Measurements from ENCODE around the gene DOCK7. TPM values are rescaled to one million over a fixed set of nuclear protein-coding genes. Genes with fewer than 3 reads are reported as not detected.

The DOCK7 gene
- total RNA-seq, 2 donors from 2014 or later = 9.8 to 11.9 TPM

- no peak for DNase-seq (ENCODE audit: low spot score)
- no peak overlapping the region for H3K4me3 ChIP-seq
- no peaks in the 10 kb centered on the region for H3K4me1 ChIP-seq
These were observed 143.6 kb downstream of the DOCK7 start for GRCh38 chr1:62544570-62544969.

DNA sequence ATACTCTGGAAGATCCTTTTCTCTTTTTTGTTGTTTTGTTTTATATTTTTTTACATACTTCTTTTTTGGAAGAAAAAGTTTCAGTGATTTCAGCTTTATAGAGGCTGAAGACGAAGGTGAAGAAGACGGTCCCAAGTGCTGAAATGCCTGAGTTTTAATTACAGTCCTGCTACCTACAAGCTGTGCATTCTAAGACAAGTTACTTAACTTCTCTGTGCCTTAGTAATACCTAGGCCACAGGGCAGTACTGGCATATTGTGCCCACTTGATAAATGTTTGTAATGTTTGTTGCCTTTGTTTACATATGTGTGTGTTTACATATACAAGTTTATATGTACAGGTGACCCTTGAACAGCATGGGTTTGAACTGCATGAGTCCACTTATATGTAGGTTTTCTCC, 147.1 kb downstream of the DOCK7 start:
- peaks cover 4% of the 10 kb centered on the region for H3K36me3 ChIP-seq

More at GRCh38 chr1:62544570-62544969, 143.6 kb downstream of the DOCK7 start:
- Histone ChIP-seq H3K36me3 (peaks cover 4% of the 10 kb centered on the region), H3K9me3 (no peaks in the 10 kb centered on the region), H3K27ac (no peak overlapping the region), H3K27me3 (no peaks in the 10 kb centered on the region)
- TF ChIP-seq, protein P1, sequence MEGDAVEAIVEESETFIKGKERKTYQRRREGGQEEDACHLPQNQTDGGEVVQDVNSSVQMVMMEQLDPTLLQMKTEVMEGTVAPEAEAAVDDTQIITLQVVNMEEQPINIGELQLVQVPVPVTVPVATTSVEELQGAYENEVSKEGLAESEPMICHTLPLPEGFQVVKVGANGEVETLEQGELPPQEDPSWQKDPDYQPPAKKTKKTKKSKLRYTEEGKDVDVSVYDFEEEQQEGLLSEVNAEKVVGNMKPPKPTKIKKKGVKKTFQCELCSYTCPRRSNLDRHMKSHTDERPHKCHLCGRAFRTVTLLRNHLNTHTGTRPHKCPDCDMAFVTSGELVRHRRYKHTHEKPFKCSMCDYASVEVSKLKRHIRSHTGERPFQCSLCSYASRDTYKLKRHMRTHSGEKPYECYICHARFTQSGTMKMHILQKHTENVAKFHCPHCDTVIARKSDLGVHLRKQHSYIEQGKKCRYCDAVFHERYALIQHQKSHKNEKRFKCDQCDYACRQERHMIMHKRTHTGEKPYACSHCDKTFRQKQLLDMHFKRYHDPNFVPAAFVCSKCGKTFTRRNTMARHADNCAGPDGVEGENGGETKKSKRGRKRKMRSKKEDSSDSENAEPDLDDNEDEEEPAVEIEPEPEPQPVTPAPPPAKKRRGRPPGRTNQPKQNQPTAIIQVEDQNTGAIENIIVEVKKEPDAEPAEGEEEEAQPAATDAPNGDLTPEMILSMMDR (IDR thresholded peaks at IDR 0.05) = no peak

GRCh38 chr1:62539028-62539447, 149.1 kb downstream of the DOCK7 start:
- TF ChIP-seq, protein P1 (IDR thresholded peaks at IDR 0.05) = no peak
- no peak for DNase-seq (ENCODE audit: low spot score)
- Histone ChIP-seq H3K36me3 (peaks cover 4% of the 10 kb centered on the region), H3K4me3 (no peak overlapping the region), H3K27me3 (no peaks in the 10 kb centered on the region), H3K4me1 (no peaks in the 10 kb centered on the region), H3K9me3 (no peaks in the 10 kb centered on the region), H3K27ac (no peak overlapping the region)

More for the DNA sequence above, 147.1 kb downstream of the DOCK7 start:
- H3K4me3 ChIP-seq = no peak overlapping the region
- TF ChIP-seq, protein P1 (IDR thresholded peaks at IDR 0.05) = no peak
- no peak for DNase-seq (ENCODE audit: low spot score)
- no peaks in the 10 kb centered on the region for H3K4me1 ChIP-seq
- no peaks in the 10 kb centered on the region for H3K27me3 ChIP-seq
- H3K27ac ChIP-seq = no peak overlapping the region
- H3K9me3 ChIP-seq = no peaks in the 10 kb centered on the region

DNA sequence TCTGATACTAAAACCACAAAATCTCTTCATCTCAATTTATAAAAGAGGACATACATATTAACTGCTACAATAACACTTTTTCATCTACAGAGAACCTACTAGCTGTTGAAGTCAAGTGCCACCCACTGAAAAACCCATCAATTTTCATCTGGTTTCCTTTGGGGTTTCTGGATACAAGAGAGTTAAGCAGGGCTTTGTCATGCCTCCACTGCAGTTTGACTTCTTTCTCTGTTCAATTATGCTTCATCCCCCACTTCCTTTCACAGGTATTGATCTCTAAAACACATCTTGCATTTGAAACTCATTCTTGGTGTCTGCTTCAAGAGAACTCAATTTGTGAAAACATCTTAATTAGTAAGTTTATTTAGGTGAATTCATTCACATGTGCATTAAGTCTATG, 151.3 kb downstream of the DOCK7 start:
- Histone ChIP-seq H3K27ac (no peak overlapping the region), H3K9me3 (no peaks in the 10 kb centered on the region), H3K27me3 (no peaks in the 10 kb centered on the region), H3K36me3 (peaks cover 4% of the 10 kb centered on the region), H3K4me3 (no peak overlapping the region), H3K4me1 (no peaks in the 10 kb centered on the region)
- no peak for DNase-seq (ENCODE audit: low spot score)
- TF ChIP-seq, protein P1 (IDR thresholded peaks at IDR 0.05) = no peak

- Histone ChIP-seq H3K4me1 (no peaks in the 10 kb centered on the region), H3K27ac (no peak overlapping the region), H3K36me3 (peaks cover 4% of the 10 kb centered on the region), H3K9me3 (no peaks in the 10 kb centered on the region), H3K4me3 (no peak overlapping the region), H3K27me3 (no peaks in the 10 kb centered on the region)
- no peak for DNase-seq (ENCODE audit: low spot score)
- TF ChIP-seq, protein P1 (IDR thresholded peaks at IDR 0.05) = peak; percentile 42 to 68
These were observed 157.6 kb downstream of the DOCK7 start for GRCh38 chr1:62530516-62531154.

DNA sequence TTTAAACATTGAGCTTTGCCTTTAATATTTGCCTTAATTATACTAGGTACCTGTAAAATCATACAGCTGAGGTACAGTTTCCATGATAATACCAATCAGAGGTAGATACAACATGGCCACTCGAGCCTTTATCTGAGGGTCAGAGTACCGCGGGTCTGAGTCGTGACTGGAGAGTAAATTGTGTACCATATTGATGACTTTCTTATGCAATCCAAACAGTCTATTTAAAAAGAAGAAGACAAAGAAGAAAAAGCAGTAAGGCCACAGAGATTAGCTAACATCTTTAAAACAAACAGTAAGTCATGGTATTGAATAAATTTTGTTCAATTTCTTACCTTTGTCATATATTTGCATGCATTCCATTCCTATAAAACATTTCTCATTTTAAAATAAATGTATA, 159.0 kb downstream of the DOCK7 start:
- TF ChIP-seq, protein P1 (IDR thresholded peaks at IDR 0.05) = no peak
- Histone ChIP-seq H3K27me3 (no peaks in the 10 kb centered on the region), H3K36me3 (peaks cover 4% of the 10 kb centered on the region), H3K27ac (no peak overlapping the region), H3K4me3 (no peak overlapping the region), H3K4me1 (no peaks in the 10 kb centered on the region), H3K9me3 (no peaks in the 10 kb centered on the region)
- DNase-seq (ENCODE audit: low spot score) = no peak

All from right atrium auricular region (tissue), 2 donors.